Fibroblast of the aortic adventitia (primary cell): ENCODE data around the gene PRDM12. TPM values are rescaled to one million over a fixed set of nuclear protein-coding genes. Genes with fewer than 3 reads are reported as not detected.

Source experiments
- DNase-seq: peaks from one replicate; pipeline ENCODE4 v3.0.0-alpha.2; 2010; ENCODE audit warnings: low read depth
- H3K4me3 ChIP-seq: 2 replicates; pipeline ENCODE4 v1.5.1; 2011; ENCODE audit warnings: low read depth, mild to moderate bottlenecking, control low read depth, low read length, moderate library complexity
- CTCF ChIP-seq: IDR thresholded peaks from 2 replicates; pipeline ENCODE4 v1.5.1; 2011; ENCODE audit warnings: mild to moderate bottlenecking, low read length, control low read depth, inconsistent platforms; ENCODE audit not compliant: insufficient read depth
- total RNA-seq: library from RNA; depleted of rRNA; stranded (reverse); fragments of >200 nt; gene quantifications from 2 replicates; pipeline ENCODE4 v1.2.3, GENCODE V29; 2012; ENCODE audit warnings: low replicate concordance

Gene PRDM12
- total RNA-seq, 1 donor: not detected

GRCh38 chr9:130669965-130670364, 5.6 kb downstream of the PRDM12 start:
- no peak for TF ChIP-seq CTCF
- no peak overlapping the region for H3K4me3 ChIP-seq
- DNase-seq: no peak

GRCh38 chr9:130670644-130671043, 6.2 kb downstream of the PRDM12 start:
- TF ChIP-seq CTCF: no peak
- no peak for DNase-seq

DNA sequence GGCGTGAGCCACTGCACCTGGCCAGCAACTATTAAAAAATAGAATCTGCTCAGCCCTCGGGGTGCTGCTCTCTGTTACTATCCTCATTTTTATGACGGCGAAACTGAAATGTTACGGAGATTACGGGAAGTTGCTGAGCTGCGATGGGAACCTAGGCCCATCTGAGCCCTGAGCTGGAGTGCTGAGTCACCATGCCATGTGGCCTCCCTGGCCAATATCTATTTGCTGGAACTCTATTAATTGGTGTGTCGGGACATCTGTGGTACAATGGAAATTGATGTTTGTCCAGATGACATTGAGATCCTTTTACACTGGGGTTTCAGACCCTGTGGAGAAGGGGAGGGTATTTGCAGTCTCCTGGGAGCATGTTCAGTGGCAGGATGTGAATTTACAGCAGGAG, 8.1 kb downstream of the PRDM12 start:
- TF ChIP-seq CTCF: no peak
- H3K4me3 ChIP-seq: no peak overlapping the region
- DNase-seq: no peak

More at GRCh38 chr9:130670644-130671043, 6.2 kb downstream of the PRDM12 start:
- no peak overlapping the region for H3K4me3 ChIP-seq

- no peak overlapping the region for H3K4me3 ChIP-seq
- TF ChIP-seq CTCF: no peak
- DNase-seq: no peak
Measured at GRCh38 chr9:130672933-130673615, 8.7 kb downstream of the PRDM12 start.

GRCh38 chr9:130675396-130675795, 11.0 kb downstream of the PRDM12 start:
- TF ChIP-seq CTCF: no peak
- no peak for DNase-seq
- no peak overlapping the region for H3K4me3 ChIP-seq

- DNase-seq: no peak
- no peak overlapping the region for H3K4me3 ChIP-seq
- no peak for TF ChIP-seq CTCF
Measured at GRCh38 chr9:130677252-130677651, 12.9 kb downstream of the PRDM12 start.
